ENCODE measurements around the gene PAPSS1. TPM values are rescaled to one million over a fixed set of nuclear protein-coding genes. Genes with fewer than 3 reads are reported as not detected.

Gene PAPSS1
- total RNA-seq, 1 experiment from 2014 or later, result 83.6 TPM

DNA sequence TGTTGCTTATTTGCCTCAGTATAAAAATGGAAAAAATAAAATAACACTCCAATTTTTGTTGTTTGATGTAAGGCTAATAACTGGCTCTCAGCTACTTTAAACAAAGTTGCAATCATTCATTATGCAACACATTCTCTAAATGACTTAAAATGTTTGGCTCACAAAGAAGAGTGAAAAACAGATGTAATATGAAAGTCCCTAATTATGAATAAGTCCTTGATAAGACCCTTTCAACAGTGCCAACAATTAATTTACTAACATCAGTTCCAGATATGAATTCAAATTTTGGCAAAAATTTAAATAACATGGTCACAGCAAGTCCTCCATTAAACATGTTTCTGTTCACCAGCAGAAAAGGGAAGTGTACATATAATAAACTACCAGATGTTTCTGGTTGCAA lies 69.8 kb downstream of the PAPSS1 start:
- H3K4me2 ChIP-seq (ENCODE audit: insufficient read depth, insufficient read length, low read length), result no peak overlapping the region
- peaks cover 45 to 54% of the 10 kb centered on the region in 2 experiments for H3K4me1 Mint-ChIP-seq
- no peak overlapping the region for H3K9ac ChIP-seq (ENCODE audit: extremely low read depth, insufficient read length, low read length)
- H2AK5ac ChIP-seq (ENCODE audit: insufficient read length, low read length), result no peak overlapping the region
- no peak overlapping the region for H3K4me3 Mint-ChIP-seq
- H2BK12ac ChIP-seq (ENCODE audit: insufficient read length, low read depth, low read length), result no peak overlapping the region
- H3K18ac ChIP-seq (ENCODE audit: insufficient read length, low read depth, low read length), result no peak overlapping the region
- no peak overlapping the region for H2BK5ac ChIP-seq (ENCODE audit: insufficient read length, low read length)
- no peak overlapping the region for H4K91ac ChIP-seq (ENCODE audit: insufficient read length, low read depth, low read length)
- H3K4me1 ChIP-seq (ENCODE audit: insufficient read depth, low read length), result peaks cover 15% of the 10 kb centered on the region
- H2BK15ac ChIP-seq (ENCODE audit: low read depth, low read length), result no peak overlapping the region
- H3K27me3 Mint-ChIP-seq (ENCODE audit: low read depth), result no peaks in the 10 kb centered on the region; the same call in 1 of the 2 replicates
- no peak overlapping the region for H3K4ac ChIP-seq (ENCODE audit: low read depth, low read length)
- no peaks in the 10 kb centered on the region for H3K27me3 ChIP-seq (ENCODE audit: insufficient read depth, low read length)
- H4K20me1 ChIP-seq (ENCODE audit: control insufficient read depth, insufficient read depth, insufficient read length), result no peaks in the 10 kb centered on the region
- DNase-seq, result no peak
- H3K27ac ChIP-seq (ENCODE audit: insufficient read length, low read depth, low read length), result no peak overlapping the region
- H3K23ac ChIP-seq (ENCODE audit: insufficient read length, low read depth, low read length), result no peak overlapping the region
- H3K79me1 ChIP-seq (ENCODE audit: insufficient read depth, low read depth, low read length, poor library complexity, severe bottlenecking), result no peaks in the 10 kb centered on the region
- no peak overlapping the region for H3T11ph ChIP-seq (ENCODE audit: low read length)
- TF ChIP-seq, protein P1, sequence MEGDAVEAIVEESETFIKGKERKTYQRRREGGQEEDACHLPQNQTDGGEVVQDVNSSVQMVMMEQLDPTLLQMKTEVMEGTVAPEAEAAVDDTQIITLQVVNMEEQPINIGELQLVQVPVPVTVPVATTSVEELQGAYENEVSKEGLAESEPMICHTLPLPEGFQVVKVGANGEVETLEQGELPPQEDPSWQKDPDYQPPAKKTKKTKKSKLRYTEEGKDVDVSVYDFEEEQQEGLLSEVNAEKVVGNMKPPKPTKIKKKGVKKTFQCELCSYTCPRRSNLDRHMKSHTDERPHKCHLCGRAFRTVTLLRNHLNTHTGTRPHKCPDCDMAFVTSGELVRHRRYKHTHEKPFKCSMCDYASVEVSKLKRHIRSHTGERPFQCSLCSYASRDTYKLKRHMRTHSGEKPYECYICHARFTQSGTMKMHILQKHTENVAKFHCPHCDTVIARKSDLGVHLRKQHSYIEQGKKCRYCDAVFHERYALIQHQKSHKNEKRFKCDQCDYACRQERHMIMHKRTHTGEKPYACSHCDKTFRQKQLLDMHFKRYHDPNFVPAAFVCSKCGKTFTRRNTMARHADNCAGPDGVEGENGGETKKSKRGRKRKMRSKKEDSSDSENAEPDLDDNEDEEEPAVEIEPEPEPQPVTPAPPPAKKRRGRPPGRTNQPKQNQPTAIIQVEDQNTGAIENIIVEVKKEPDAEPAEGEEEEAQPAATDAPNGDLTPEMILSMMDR (conservative IDR thresholded peaks at IDR 0.05), result no peak
- H4K8ac ChIP-seq (replicated peaks; ENCODE audit: insufficient read length, low read depth, low read length), result no peak overlapping the region
- H2AFZ ChIP-seq (ENCODE audit: low read length), result no peak overlapping the region
- H3K36me3 Mint-ChIP-seq (ENCODE audit: insufficient read depth in 1 of 3, low read depth in 3 of 3), result peaks cover 25 to 40% (median 38%) of the 10 kb centered on the region in 3 experiments; a peak in 6 of 7 replicates
- H3K56ac ChIP-seq (ENCODE audit: insufficient read length, low read depth, low read length), result no peak overlapping the region
- no peak overlapping the region for H4K5ac ChIP-seq (ENCODE audit: insufficient read length, low read depth, low read length)
- H2BK120ac ChIP-seq (ENCODE audit: low read depth, low read length, poor library complexity, severe bottlenecking), result no peak overlapping the region
- no peaks in the 10 kb centered on the region for H3K79me2 ChIP-seq (ENCODE audit: insufficient read depth, low read length)
- H3K27ac Mint-ChIP-seq, result no peak overlapping the region
- no peaks in the 10 kb centered on the region for H3K9me3 Mint-ChIP-seq
- H2BK20ac ChIP-seq (ENCODE audit: low read depth, low read length, poor library complexity, severe bottlenecking), result no peak overlapping the region
- no peaks in the 10 kb centered on the region for H3K23me2 ChIP-seq (ENCODE audit: insufficient read length, low read depth, low read length, poor library complexity, severe bottlenecking)
- H3K9me3 ChIP-seq (ENCODE audit: control insufficient read depth, low read depth, low read length), result no peaks in the 10 kb centered on the region
- H3K14ac ChIP-seq (ENCODE audit: insufficient read depth, low read length), result no peak overlapping the region

All from H9 (cell line).